HG03139 (cell line): ENCODE measurements around the gene LEMD2.

ENCODE experiments used
- ATAC-seq: cut with Tn5 transposase; IDR thresholded peaks from one replicate; pipeline ENCODE4 v1.9.1; 2021; ENCODE audit not compliant: unreplicated experiment

The LEMD2 gene

DNA sequence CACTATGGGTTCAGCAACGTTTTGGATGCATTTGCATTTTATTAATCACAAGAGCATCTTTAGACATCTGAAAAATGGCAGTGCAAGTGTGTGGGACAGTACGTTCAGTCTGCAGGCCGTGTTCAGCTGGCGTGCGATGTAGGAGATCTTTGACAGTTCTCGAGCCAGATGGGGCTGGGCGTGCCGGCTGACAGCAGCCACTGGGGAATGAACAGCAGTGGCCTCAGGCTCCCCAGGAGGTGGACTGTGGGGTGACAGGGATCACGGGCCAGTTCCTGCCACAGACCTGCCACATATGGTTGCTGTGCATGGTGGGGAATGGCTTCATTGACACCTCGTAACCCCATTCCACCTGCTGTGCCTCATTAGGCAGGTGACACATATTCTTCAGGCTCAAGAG, 31.3 kb upstream of the LEMD2 start:
- no peak for ATAC-seq

DNA sequence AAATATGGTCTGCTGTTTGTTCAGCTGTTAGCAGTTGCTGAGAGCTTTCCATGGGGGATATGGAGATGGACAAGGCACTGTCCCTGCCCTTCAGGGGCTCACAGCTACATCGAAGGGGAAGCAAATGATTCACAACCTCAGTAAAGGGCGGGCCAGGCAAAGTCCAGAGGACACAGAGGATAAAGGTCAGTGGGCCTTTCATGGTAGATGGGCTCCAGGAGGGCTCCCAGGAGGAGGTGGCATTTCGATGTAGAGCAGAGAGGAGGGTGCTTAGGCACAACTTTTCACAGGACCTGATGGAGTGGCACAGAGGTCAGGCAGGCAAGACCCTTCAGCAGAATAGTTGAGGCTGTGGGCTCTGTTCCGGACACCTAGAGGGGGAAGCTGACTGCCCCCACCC, 30.1 kb upstream of the LEMD2 start:
- no peak for ATAC-seq

DNA sequence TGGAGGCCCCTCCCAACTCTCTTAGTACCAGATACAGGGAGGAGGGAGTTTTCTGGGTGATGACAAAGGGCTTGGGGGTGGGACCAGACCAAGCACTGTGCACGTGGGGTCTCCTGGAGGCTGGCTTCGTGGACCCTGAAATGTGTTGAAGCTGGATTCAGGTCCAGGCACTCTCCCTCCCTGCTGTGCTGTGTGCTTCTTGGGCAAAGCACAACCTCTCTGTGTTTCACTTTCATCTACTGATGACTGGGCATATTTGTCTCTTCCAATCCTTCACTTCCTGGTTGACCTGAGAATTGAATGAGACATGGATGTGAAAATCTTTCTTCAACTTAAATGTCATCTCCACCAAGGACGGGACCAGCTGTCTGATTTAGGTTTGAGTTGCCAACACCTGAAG, 29.4 kb upstream of the LEMD2 start:
- no peak for ATAC-seq

DNA sequence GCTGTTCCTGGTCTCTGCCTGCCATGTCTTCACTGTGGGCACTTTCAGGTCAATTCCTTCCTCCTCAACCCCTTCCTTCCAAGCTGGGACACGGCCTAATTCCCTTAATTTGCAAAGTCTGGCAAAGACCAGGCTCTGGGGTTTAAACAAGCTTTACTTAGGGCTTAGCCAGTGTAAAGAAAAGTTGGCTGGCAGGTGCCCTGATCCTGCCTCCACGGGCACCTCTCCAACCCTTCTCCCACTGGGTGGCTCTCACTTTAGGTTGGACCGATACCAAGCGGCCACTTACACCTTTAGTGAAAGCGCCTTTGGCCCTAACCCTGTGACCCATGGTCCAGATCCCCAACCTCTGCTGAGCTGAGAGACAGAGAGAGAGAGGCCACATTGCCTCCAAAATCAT, 28.6 kb upstream of the LEMD2 start:
- no peak for ATAC-seq

DNA sequence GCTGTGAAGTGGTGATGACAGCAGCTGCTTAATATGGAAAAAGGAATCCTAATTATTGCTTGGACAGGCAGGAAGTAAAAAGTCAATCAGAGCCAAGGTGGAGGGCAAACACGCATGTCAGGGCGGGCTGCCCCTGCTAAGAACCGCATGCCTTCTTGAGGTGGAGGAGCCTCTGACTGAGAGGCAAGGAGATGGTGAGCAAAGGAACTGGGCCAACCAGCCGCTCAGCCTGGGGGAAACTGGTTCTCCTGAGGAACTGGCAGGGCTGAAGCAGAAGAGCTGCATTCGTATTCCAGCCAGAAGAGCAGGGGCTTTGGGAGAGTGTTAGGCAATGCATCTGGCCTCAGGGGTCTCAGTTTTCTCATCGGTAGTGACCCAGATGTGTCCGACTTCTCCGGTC, 28.0 kb upstream of the LEMD2 start:
- no peak for ATAC-seq

DNA sequence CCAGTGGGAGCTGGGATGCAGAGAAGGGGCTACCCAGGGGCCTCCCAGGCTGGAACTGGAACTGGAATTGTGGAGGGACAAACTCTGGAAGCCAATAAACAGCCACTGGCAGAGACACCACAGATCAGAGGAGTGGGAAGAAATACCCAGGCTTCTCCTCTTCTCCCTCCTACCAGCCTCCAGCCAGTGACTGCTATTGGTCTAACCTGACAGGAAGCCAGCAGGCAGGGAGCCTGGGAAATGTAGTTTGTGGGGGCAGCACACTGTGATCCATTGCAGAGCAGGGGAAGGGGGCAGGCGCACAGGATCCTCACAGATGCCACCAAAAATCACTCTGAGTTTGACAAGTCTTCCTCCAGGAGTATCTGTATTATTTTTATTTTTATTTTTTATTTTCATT, 26.9 kb upstream of the LEMD2 start:
- no peak for ATAC-seq

DNA sequence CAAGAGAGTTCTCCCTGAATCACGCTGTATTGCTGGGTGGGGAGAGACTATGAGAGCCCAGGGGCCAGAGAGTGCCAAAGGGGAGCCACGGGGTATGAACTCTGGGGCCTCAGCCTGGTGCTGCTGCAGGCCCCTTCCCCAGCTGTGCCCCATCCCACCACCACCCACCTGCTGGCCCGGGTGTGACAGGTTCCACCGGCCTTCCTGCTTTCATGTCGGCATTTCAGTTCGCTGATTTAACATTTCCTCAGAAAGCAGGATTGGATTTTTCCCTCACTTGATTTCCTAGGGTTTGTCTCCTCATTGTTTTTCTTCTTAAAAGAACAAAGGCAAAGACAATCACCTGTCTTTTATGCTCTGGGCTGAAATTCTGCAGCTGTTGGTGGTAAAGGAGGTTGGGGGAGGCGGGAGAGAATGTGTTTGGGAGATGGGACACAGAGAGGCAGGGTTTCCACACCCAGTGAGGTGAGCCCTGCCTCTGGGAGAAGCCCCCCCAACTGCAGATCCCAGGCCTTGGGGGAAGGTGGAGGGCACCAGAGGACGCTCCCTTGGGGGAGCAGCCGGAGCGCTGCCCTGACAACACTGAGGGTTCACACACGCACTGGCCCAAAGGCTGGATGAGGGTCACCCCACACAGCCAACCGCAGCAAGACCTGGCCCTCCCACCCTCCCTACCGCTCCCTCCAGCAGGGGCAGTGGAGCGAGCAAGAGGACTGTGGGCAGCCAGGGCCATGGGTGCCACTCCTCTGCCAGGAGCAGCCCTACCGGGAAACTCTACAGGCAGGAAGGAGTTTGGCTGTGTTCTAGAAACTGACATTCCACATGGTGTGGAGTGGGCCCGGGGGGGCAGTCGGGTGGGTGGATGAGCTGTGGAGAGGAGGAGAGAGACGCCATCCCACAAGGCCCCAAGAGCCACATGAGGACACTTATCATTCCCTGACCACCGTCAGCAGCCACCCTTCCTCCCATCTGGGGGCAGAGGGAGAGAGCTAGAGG, 25.4 kb upstream of the LEMD2 start:
- no peak for ATAC-seq

DNA sequence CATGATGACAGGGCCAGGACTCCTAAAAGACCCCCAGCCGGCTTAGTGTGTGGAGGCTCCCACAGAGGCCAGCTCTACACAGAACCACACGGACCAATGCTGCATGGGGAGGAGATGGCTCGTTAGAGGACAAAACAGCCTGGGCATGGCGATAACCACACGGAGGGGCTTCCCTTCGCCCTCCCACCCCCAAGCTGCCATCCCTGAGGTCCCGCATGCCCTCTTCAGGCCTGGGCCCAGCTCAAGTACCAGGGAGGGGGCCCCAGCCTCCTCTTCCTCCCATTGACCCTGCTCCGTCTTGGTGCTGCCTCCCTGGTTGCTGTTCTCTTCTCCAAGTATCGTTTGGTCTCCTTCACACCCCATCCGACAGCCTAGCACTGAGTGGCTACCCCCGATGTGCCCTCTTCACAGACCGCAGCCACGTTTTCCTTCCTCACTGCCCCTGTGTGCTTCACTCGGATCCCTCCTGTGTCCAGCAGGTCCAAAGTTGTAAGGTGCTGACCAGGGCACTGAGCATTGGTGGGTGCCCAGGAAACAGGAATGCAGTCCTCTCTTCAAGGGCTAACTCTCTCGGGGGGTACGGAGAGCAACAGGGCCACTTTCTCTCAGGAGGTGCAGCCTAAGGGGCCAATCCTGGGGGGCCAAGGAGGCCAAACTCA, 24.4 kb upstream of the LEMD2 start:
- no peak for ATAC-seq

DNA sequence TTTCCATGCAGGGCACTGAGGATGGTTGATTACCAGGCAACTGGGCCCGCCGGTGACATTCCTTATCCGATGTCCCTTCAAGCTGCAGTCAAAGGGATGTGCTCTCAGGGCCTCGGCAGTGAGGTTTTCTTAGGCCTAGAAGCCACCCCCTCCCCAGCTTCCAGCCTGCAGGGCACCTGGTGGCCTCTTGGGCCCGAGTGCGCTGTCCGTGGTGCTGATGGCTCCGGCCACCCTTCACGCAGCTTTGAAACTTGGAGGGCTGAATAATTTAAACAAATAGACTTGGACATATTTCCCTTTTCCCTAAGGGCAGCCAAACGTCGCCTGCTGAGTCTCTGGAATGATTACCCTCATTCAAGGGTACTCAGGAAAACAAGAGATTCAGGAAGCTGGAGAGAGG, 23.7 kb upstream of the LEMD2 start:
- no peak for ATAC-seq

DNA sequence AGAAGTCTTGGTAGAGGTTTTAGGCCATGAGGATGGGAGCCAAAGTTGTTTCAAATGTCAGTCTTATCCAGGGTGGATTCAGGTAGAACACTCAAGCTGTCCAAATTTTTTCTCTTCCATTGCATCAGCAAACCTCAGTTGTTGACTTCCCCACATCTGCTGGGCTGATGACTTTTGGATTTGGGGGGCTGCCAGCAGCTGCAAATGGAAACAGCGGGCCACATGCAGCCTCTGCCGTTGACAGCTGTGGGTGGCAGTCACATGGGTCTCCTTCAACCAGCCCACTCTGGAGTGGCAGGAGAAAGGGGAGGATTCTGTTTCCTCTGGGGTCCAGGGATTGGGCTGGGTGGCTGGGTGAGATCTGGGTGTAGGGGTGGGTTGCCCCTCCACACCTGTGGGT, 20.7 kb upstream of the LEMD2 start:
- ATAC-seq: no peak

DNA sequence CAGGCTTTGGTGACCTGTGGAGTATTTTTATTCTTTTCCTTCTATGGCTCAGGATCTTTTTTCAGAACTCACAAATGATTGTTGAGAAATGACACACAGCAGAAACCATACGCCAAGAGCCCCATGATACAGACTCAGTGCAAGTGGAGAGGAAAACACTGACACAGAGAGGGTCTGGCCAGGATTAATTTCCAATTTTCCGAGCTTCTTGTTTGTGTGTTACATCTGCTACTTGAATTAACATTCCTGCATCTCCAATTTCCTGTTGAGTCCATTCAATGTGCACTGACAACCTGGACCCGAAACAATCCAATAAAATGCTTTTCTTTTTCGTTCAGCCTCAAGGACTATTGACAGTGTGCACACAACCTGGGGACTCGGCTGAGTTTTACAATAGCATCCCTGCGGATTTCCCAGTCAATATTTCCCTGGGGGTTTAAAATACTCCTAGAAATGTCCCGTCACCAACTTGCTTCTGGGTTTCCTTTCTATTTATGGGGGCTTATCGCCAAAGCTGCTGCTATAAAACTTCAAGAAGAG, 19.8 kb upstream of the LEMD2 start:
- ATAC-seq: no peak

DNA sequence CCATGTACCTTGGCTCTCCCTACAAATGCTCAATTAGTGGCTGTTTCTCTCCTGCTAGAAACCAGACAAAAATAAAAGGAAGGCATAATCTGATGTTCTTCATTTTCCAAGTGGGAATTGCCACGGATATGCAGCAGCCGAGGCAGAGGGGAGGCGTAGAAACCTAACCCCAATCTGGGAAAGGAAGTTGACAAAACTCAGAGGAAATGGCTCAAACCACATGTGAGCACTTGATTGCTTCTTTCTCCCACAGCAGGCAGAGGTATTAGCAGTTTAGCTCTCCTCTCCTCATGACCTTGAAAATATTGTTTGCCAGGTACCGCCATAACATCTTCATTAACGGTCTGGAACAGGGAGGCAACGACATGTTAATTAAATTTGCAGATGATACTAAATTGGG, 18.7 kb upstream of the LEMD2 start:
- ATAC-seq: no peak

DNA sequence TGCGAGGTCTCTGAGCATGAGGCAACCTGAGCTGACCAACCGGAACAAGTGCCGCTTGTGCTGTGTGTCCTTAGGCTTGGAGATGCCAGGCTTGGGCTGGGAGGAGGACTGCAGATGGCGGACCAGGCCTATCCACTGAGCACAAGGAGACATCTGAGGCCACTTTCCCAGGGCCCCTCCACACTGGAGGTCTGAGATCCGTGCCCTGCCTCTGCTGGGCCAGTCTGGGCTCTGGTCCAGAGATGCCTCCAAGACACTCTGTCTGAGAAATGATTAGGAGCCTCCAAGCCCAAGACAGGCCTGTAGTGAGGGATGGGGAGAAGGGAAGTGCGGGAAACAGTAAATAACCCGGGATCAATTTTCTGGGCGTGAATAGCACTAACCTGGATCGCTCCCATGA, 17.9 kb upstream of the LEMD2 start:
- ATAC-seq: no peak

DNA sequence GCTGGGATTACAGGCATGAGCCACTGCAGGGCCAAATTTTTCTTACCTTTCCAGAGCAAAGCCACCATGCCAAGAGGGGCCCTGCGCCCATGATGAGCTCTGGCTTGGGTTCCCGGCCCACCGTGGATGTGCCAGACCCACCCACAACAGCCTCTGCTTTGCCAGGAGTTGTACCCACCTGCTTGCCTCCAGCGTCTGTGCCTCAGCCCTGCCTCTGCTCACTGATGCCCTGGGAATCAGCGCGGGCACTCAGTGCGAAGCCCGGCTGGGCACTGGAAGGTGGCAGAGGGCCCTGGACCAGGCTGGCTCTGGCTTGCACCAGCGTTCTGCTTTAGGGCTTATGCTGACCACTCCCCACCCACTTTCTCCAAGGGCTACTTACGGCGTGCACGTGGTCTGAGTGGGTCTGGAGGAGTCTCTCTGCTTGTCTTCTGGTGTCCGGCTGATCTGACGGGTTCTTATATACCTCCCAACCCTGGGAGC, 14.7 kb upstream of the LEMD2 start, which contains the start of gene MLN:
Gene MLN (minus strand): TSS at position 433 of the 483 bp plus-strand sequence. CDS start 2,840 bp downstream, outside the sequence.
- no peak for ATAC-seq

DNA sequence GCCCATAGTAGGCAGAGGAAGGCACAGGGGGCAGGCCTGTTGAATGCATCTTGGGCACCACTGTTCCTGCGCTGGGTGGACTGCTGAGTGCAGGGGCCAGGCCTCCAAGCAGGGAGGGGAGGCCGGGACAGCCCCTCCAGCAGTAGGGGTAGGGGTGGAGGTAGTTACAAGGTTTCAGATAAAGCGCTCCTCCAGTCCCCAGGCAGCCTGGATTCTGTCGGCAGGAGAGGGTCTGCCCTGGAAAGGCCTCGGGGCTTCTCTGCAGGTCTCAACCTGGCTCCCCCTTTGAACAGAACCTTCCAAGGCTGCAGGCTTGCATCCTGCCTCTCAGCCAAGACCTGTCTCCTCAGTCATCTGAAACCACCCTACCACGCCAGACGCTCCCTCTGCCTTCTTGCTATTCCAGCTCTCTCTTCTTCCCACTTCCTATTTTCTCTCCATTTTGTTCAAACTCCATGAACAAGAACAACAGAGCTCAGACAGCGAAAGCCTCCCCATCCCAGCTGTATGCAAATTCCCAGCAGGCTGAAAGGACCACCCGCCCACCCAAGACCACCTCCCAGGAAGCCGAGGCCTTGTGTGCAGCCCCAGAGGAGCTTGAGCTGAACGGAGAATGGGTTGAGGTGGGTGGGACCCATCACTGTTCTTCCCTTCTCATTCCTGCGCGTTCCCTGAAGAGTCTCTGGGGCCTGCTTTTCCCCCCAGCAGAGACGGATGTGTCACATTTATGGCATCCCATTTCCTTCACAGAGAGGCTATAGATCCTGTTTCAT, 13.4 kb upstream of the LEMD2 start:
- ATAC-seq: no peak

DNA sequence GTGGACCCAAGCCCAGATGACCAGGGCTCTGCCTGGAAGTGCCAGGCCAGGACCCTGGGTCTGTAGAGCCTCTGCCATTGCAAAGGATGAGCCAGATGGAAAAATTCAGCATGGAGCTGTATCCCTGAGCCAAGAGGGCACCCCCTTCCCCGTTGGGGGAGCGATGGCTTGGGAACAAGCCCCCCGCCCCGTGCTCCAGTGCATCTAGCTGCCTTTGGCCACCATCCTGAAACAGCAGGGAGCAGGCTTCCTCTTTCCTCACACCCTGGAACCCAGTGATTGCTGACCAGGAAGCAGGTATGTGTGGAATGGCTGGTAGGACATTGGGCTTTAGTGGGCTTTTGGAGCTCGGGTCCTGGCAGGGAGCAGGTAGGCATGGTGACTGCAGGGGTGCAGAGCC, 12.7 kb upstream of the LEMD2 start:
- no peak for ATAC-seq

DNA sequence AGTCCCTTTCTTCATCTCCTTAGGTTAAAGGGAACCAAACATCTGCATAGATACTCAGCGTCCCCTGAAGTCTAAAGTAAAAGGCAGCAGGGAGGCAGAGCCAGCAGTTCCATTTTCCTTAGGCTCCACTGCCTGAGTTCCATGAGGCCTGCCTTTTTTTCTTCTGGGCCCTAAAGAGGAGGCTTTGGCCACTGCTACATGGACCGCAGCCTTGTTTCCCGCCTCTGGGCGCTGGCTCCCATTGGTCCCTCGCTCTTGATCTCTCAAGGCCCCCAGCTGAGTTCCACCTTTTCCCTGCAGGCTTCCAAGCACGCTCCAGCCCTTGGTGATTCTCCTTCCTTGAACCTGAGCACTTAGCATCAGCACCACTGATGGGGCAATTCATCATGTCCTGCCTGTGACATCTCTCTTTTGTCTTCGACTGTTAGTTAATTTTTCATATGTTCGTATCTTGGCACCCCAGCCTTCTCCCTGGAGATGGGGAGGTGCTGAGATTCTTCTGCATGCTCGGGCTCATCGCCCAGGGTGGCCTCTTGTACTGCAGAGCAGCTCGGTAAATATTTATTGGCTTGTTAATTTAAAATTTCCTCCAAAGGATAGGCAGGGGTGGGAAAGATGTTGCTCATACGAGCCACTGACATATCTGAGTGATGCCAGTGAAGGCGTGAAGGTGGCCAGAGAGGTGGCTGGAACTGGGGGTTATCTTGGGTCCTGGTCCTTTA, 11.5 kb upstream of the LEMD2 start:
- no peak for ATAC-seq

DNA sequence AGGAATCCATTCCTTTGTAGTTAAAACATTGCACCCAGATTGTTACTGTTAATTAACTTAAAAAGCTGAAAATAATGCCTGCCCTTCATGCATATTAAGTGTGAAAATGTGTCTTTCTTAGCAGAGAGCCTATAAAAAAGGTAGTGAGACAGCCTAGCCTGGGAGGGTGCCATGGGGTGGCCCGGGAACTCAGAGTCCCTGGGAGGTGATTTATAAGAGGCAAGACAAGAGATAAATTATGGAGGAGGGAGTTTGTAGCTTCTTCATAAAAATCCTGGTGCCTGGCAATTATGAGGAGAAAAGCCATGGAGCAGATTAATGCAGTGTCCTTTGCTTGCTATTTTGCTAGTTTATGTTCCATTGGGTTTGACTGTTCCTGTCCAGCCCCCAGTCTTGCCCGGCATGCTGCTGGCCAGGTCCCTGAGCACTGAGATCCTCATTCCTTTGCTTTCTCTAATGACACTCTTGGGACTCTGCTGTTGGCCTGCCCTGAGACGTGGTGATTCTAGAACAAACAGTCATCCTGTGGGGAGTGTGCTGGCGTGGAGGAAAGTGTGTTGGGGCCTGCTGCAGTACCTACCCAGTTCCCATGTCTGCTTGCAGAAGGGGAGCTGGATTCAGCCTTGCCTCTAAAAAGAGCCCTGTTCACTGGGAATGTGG, 10.7 kb upstream of the LEMD2 start:
- no peak for ATAC-seq

DNA sequence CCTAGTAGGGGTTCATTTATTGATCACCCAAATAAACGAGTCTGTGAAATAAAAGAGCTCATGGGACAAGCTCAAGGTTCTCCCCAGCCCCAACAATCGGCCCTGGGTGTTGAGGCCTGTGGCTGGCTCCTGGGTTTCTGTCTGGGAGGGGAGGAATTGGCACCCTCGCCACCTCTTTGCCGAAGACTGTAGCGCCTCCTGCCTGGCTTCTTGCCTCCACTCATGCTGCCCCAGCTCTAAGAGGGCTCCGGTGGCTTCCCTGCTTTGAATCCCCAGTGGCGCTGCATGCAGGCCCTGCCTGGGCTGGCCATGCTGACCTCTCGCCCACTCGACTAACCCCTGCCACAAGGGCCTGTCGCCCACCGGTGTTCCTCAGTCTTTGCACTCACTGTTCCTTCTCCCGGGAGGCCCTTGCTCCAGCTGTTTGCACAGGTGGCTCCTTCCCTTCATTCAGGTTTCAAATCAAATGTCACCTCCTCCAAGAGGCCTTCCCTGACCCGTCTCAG, 9.5 kb upstream of the LEMD2 start:
- no peak for ATAC-seq
